GM12891 (cell line): ENCODE measurements around the gene SORCS2.

ENCODE experiments used
- DNase-seq: peaks from one replicate; pipeline ENCODE4 v3.0.0; 2011; ENCODE audit warnings: low spot score; ENCODE audit not compliant: insufficient read length
- FAIRE-seq: peaks from 2 replicates; lab custom pipeline; 2011; peaks lifted over from hg19 to GRCh38; lab: Jason Lieb, UNC
- PAX5 ChIP-seq: IDR thresholded peaks from 2 replicates; pipeline ENCODE4 v1.6.1; 2011; ENCODE audit warnings: low read length, moderate library complexity, mild to moderate bottlenecking; ENCODE audit not compliant: insufficient read depth, severe bottlenecking
- POLR2A ChIP-seq: IDR thresholded peaks from 2 replicates; pipeline ENCODE4 v1.6.1; 2011; ENCODE audit warnings: low read depth, low read length, control low read depth
- POLR2AphosphoS5 ChIP-seq: IDR thresholded peaks from 2 replicates; pipeline ENCODE4 v1.6.1; 2011; ENCODE audit warnings: low read depth, low read length, control low read depth
- POU2F2 ChIP-seq: IDR thresholded peaks from 2 replicates; pipeline ENCODE4 v1.6.1; 2011; ENCODE audit warnings: low read depth, mild to moderate bottlenecking, control low read depth, low read length, moderate library complexity
- SPI1 ChIP-seq: IDR thresholded peaks from 2 replicates; pipeline ENCODE4 v1.6.1; 2011; ENCODE audit warnings: low read depth, low read length, control low read depth
- TAF1 ChIP-seq: IDR thresholded peaks from 2 replicates; pipeline ENCODE4 v1.6.1; 2011; ENCODE audit warnings: low read depth, low read length, control low read depth

Gene SORCS2

DNA sequence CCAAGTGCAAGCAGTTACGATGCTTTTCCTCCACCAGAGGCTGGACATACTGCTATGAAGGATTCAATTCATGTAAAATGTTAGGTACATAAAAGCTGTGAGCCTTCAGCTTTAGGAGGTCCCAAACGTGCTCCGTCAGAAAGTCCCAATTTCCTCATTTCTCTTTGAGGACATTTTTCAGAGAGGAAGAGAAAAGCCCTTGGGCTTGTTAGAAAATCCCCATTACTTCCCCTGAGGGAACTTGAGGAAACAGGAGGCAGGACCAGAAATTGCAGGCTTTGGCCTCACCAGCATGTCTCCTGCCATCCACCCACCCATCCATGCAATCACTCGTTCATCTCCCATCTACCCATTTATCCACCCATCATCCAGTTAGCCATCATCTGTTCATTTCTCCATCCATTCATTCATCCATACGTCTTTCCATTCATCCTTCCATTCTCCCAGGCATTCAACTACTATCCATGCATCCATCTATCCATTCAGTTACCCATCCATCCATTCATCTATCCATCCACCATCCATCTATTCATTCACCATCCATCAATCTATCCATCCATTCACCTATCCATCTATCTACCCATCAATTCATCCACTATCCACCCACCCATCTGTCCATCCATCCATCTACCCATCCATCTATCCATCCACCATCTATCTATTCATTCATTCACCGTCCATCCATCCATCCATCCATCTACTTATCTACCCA is 523.8 kb downstream of the SORCS2 start:
- DNase-seq (no peak), FAIRE-seq (no peak)
- TF ChIP-seq PAX5 (no peak), POLR2AphosphoS5 (no peak), TAF1 (no peak), POU2F2 (no peak), POLR2A (no peak), SPI1 (no peak)

GRCh38 chr4:7717161-7717560 is 524.8 kb downstream of the SORCS2 start:
- no peak for DNase-seq
- FAIRE-seq = no peak
- TF ChIP-seq TAF1 = no peak
- no peak for TF ChIP-seq PAX5
- TF ChIP-seq POLR2A = no peak
- TF ChIP-seq SPI1 = no peak
- no peak for TF ChIP-seq POLR2AphosphoS5
- TF ChIP-seq POU2F2 = no peak

- no peak for DNase-seq
These were observed 525.7 kb downstream of the SORCS2 start for GRCh38 chr4:7717946-7718490.

DNA sequence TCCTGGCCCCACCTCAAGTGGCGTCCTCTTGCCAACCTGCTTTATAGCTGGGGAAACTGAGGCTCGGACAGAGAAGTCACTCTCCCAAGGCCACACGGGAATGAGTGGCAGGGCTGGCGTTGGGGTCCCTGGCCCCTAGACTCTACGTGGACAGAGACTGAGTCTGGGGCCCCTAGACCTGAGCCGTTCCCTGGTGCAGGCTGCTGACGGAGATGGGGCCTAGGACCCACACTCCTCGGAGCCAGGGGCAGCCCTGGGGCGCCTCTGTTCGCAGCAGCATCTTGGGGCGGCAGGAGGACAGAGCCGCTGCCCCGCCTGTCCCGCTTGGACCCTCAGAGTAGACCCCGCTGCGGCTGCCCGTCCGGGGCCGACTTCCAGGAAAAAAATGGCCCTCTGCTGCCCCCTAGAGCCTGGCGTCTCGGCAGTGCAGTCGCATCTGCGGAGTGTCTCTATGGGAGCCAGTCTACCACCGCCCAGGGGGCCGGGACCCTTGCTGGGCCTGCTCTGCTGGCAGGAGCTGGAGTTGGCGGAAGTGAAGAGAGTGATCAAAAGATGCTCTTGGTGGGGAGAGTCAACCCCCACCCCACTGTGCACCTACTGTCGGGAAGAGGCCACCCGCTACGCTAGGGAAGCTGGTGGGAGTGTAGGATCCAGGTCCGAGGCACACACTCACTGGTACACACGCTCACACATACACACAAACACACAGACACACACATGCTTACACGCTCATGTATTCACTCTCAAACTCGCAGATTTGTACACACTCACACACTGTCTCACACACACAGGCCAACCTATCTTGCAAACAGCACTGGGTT is 527.2 kb downstream of the SORCS2 start:
- DNase-seq (peak; percentile 90), FAIRE-seq (no peak)

More at GRCh38 chr4:7717946-7718490, 525.7 kb downstream of the SORCS2 start:
- TF ChIP-seq POLR2AphosphoS5 (no peak), POU2F2 (no peak), TAF1 (no peak), PAX5 (no peak), POLR2A (no peak), SPI1 (no peak)
- FAIRE-seq = no peak

GRCh38 chr4:7721984-7722551 is 529.7 kb downstream of the SORCS2 start:
- FAIRE-seq = no peak
- DNase-seq = no peak

More for the DNA sequence above, 527.2 kb downstream of the SORCS2 start:
- TF ChIP-seq POU2F2 = no peak
- no peak for TF ChIP-seq SPI1
- no peak for TF ChIP-seq TAF1
- TF ChIP-seq POLR2AphosphoS5 = no peak
- TF ChIP-seq PAX5 = no peak

GRCh38 chr4:7722766-7723387 is 530.5 kb downstream of the SORCS2 start:
- FAIRE-seq = no peak
- TF ChIP-seq SPI1 = no peak
- no peak for TF ChIP-seq POU2F2
- TF ChIP-seq TAF1 = no peak
- no peak for TF ChIP-seq POLR2AphosphoS5
- no peak for TF ChIP-seq PAX5
- TF ChIP-seq POLR2A = no peak
- DNase-seq = no peak

More at GRCh38 chr4:7721984-7722551, 529.7 kb downstream of the SORCS2 start:
- TF ChIP-seq PAX5 (no peak), SPI1 (no peak), TAF1 (no peak), POU2F2 (no peak), POLR2AphosphoS5 (no peak), POLR2A (no peak)

- DNase-seq (no peak), FAIRE-seq (no peak)
- TF ChIP-seq TAF1 (no peak), PAX5 (no peak), POU2F2 (no peak), SPI1 (no peak), POLR2AphosphoS5 (no peak), POLR2A (no peak)
These were observed 531.3 kb downstream of the SORCS2 start for GRCh38 chr4:7723625-7724024.

GRCh38 chr4:7725951-7726350 is 533.6 kb downstream of the SORCS2 start:
- FAIRE-seq = no peak
- no peak for DNase-seq

More at GRCh38 chr4:7725951-7726350, 533.6 kb downstream of the SORCS2 start:
- TF ChIP-seq TAF1 (no peak), POU2F2 (no peak), SPI1 (no peak), PAX5 (no peak)
